Measurements from ENCODE around the gene TMEM19. TPM values are rescaled to one million over a fixed set of nuclear protein-coding genes. Genes with fewer than 3 reads are reported as not detected.

TMEM19 gene
- total RNA-seq, 1 donor from 2014 or later = 31.4 TPM

- ATAC-seq = no peak
- no peaks in the 10 kb centered on the region for H3K9me3 ChIP-seq
- DNase-seq = no peak
- TF ChIP-seq CTCF (IDR thresholded peaks at IDR 0.05) = no peak
- intact Hi-C loops (cut with DNase I) = no loop called here
- H3K27ac ChIP-seq = no peak overlapping the region
- peaks cover 99% of the 10 kb centered on the region for H3K36me3 ChIP-seq
- H3K27me3 ChIP-seq (ENCODE audit: low read depth) = no peaks in the 10 kb centered on the region
- H3K4me1 ChIP-seq = peaks cover 7% of the 10 kb centered on the region
- no peak overlapping the region for H3K4me3 ChIP-seq
These were observed 44.5 kb upstream of the TMEM19 start for GRCh38 chr12:71641390-71641789.

GRCh38 chr12:71642264-71642663 lies 43.6 kb upstream of the TMEM19 start:
- Histone ChIP-seq H3K4me1 (peaks cover 7% of the 10 kb centered on the region), H3K27me3 (ENCODE audit: low read depth) (no peaks in the 10 kb centered on the region), H3K27ac (no peak overlapping the region), H3K4me3 (no peak overlapping the region), H3K9me3 (no peaks in the 10 kb centered on the region), H3K36me3 (peaks cover 99% of the 10 kb centered on the region)
- ATAC-seq = no peak
- intact Hi-C loops (cut with DNase I) = no loop called here
- DNase-seq = no peak
- no peak for TF ChIP-seq CTCF (IDR thresholded peaks at IDR 0.05)

- Histone ChIP-seq H3K4me1 (peaks cover 8% of the 10 kb centered on the region), H3K9me3 (no peaks in the 10 kb centered on the region), H3K4me3 (no peak overlapping the region), H3K36me3 (peaks cover 77% of the 10 kb centered on the region), H3K27me3 (ENCODE audit: low read depth) (no peaks in the 10 kb centered on the region), H3K27ac (no peak overlapping the region)
- ATAC-seq (no peak), DNase-seq (no peak)
- intact Hi-C loops (cut with DNase I) = no loop called here
- TF ChIP-seq CTCF (IDR thresholded peaks at IDR 0.05) = no peak
These were observed 40.6 kb upstream of the TMEM19 start for GRCh38 chr12:71645268-71645667.

- ATAC-seq (no peak), DNase-seq (no peak)
- no peaks in the 10 kb centered on the region for H3K27me3 ChIP-seq (ENCODE audit: low read depth)
- no peaks in the 10 kb centered on the region for H3K9me3 ChIP-seq
- TF ChIP-seq CTCF (IDR thresholded peaks at IDR 0.05) = no peak
- intact Hi-C loops (cut with DNase I) = no loop called here
- H3K27ac ChIP-seq = no peak overlapping the region
- peaks cover 17% of the 10 kb centered on the region for H3K4me1 ChIP-seq
- H3K4me3 ChIP-seq = no peak overlapping the region
- peaks cover 72% of the 10 kb centered on the region for H3K36me3 ChIP-seq
These were observed 39.4 kb upstream of the TMEM19 start for GRCh38 chr12:71646512-71646911.

GRCh38 chr12:71648537-71648936 lies 37.3 kb upstream of the TMEM19 start:
- intact Hi-C loops (cut with DNase I) = no loop called here
- Histone ChIP-seq H3K4me1 (peaks cover 17% of the 10 kb centered on the region), H3K9me3 (peaks cover 7% of the 10 kb centered on the region), H3K27ac (no peak overlapping the region), H3K27me3 (ENCODE audit: low read depth) (no peaks in the 10 kb centered on the region), H3K4me3 (no peak overlapping the region), H3K36me3 (peaks cover 64% of the 10 kb centered on the region)
- DNase-seq = no peak
- no peak for TF ChIP-seq CTCF (IDR thresholded peaks at IDR 0.05)
- no peak for ATAC-seq

- H3K36me3 ChIP-seq = peaks cover 60% of the 10 kb centered on the region
- intact Hi-C loops (cut with DNase I) = no loop called here
- ATAC-seq = no peak
- H3K4me3 ChIP-seq = no peak overlapping the region
- no peak for DNase-seq
- H3K27ac ChIP-seq = no peak overlapping the region
- peaks cover 14% of the 10 kb centered on the region for H3K4me1 ChIP-seq
- H3K9me3 ChIP-seq = peaks cover 8% of the 10 kb centered on the region
- no peaks in the 10 kb centered on the region for H3K27me3 ChIP-seq (ENCODE audit: low read depth)
- no peak for TF ChIP-seq CTCF (IDR thresholded peaks at IDR 0.05)
These were observed 36.5 kb upstream of the TMEM19 start for GRCh38 chr12:71649401-71649800.
